ENCODE measurements around the gene CUX1. TPM values are rescaled to one million over a fixed set of nuclear protein-coding genes. Genes with fewer than 3 reads are reported as not detected.

CUX1 gene
- total RNA-seq, 4 donors from 2014 or later, result 40.0 to 55.9 (median 47.3) TPM

DNA sequence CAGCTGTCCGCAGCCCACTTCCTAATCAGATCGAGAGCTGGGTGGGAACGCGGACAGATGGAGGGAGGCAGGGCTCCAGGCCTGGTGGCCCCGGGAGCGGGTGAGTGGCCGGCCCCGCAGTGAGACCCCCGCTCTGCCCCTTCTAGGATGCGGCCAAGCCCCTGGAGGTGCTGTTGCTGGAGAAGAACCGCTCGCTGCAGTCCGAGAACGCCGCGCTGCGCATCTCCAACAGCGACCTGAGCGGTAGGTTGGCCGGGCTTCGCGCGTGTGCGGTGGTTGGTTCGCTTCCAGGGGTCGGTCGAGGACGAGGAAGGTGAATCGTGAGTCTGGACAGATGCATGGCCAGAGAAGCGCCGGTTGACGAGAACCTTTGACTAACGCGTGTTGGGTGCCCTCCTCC lies 377.9 kb downstream of the CUX1 start:
- Histone ChIP-seq H3K9me3 (no peaks in the 10 kb centered on the region), H3K27me3 (no peaks in the 10 kb centered on the region), H3K4me3 (no peak overlapping the region), H3K36me3 (peaks cover 6 to 97% (median 10%) of the 10 kb centered on the region in 3 donors), H3K4me1 (no peaks in the 10 kb centered on the region), H3K27ac (no peak overlapping the region)
- WGBS, 2 donors, result 95 to 100% methylated on average over 5 to 19 of the region's 34 CpGs
- TF ChIP-seq POLR2A (IDR thresholded peaks at IDR 0.05), result no peak
- TF ChIP-seq, protein P1, sequence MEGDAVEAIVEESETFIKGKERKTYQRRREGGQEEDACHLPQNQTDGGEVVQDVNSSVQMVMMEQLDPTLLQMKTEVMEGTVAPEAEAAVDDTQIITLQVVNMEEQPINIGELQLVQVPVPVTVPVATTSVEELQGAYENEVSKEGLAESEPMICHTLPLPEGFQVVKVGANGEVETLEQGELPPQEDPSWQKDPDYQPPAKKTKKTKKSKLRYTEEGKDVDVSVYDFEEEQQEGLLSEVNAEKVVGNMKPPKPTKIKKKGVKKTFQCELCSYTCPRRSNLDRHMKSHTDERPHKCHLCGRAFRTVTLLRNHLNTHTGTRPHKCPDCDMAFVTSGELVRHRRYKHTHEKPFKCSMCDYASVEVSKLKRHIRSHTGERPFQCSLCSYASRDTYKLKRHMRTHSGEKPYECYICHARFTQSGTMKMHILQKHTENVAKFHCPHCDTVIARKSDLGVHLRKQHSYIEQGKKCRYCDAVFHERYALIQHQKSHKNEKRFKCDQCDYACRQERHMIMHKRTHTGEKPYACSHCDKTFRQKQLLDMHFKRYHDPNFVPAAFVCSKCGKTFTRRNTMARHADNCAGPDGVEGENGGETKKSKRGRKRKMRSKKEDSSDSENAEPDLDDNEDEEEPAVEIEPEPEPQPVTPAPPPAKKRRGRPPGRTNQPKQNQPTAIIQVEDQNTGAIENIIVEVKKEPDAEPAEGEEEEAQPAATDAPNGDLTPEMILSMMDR (IDR thresholded peaks at IDR 0.05), result no peak
- intact Hi-C loops (cut with DNase I), result no loop called here
- no peak for DNase-seq

DNA sequence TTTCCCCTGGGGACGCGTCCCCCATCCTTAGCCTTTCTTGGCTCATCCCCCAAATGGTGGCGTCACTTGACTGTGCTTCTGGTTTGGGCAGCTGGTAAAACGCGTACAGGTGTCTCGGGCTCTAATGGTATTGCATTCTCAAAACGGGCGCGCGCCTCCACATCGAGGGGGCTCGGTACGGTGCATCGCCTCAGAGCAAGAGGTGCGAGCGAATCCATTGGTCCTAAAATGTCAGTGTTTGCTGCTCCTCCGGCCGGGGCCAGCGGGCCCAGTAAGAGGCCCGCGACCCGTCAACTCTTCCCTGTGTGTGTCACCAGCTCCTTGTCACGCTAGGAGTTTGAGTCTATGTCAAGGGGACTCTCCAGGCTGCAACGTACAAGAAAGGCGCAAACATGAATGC lies 378.6 kb downstream of the CUX1 start:
- H3K9me3 ChIP-seq, result no peaks in the 10 kb centered on the region
- TF ChIP-seq POLR2A (IDR thresholded peaks at IDR 0.05), result no peak
- TF ChIP-seq, protein P1 (IDR thresholded peaks at IDR 0.05), result no peak
- intact Hi-C loops (cut with DNase I), result no loop called here
- no peaks in the 10 kb centered on the region for H3K27me3 ChIP-seq
- WGBS, 2 donors, result 91 to 96% methylated on average over 2 to 25 of the region's 25 CpGs
- DNase-seq, result no peak
- H3K4me1 ChIP-seq, result no peaks in the 10 kb centered on the region
- no peak overlapping the region for H3K4me3 ChIP-seq
- peaks cover 6 to 97% (median 8%) of the 10 kb centered on the region in 3 donors for H3K36me3 ChIP-seq
- H3K27ac ChIP-seq, result no peak overlapping the region

DNA sequence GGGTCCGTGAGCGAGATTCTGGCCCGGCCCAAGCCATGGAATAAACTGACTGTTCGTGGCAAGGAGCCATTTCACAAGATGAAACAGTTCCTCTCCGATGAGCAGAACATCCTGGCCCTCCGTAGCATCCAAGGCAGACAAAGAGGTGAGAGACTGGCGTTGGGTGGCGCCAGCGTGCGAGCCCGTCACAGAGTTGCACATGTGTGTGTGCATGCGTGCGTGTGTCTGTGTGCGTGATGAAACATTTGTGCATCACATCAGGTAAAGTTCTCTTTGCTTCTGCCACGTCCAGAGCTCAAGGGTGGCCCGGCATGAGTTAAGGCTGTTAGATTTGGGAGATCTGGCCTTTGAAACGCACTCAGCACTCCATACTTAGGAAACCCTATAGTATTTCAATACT lies 379.7 kb downstream of the CUX1 start:
- H3K4me1 ChIP-seq, result no peaks in the 10 kb centered on the region
- no peak overlapping the region for H3K27ac ChIP-seq
- no peaks in the 10 kb centered on the region for H3K27me3 ChIP-seq
- no peak for DNase-seq
- H3K36me3 ChIP-seq, result peaks cover 6 to 97% (median 15%) of the 10 kb centered on the region in 3 donors
- no peaks in the 10 kb centered on the region for H3K9me3 ChIP-seq
- 94 to 96% methylated on average over 10 to 17 of the region's 17 CpGs for WGBS, 2 donors
- H3K4me3 ChIP-seq, result no peak overlapping the region
- intact Hi-C loops (cut with DNase I), result no loop called here
- TF ChIP-seq, protein P1 (IDR thresholded peaks at IDR 0.05), result no peak
- TF ChIP-seq POLR2A (IDR thresholded peaks at IDR 0.05), result no peak

DNA sequence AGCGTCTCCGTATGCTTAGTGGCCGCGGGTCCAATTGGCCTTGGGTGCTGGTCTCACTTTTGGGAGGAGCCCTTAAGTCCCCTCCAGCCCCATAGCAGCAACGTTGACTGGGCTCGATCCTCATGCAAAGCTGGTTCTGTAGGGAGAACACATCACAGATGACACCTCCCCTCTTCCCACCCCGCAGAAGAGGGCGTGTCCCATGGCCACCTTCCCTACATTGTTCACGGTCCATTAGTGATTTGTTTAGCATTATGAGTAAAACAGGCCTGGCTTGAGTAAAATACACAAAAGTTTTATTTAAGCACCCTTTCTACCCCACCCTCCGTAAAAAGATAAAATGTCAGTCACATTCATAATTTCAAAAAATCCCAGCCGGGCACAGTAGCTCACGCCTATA lies 380.2 kb downstream of the CUX1 start:
- Histone ChIP-seq H3K36me3 (peaks cover 6 to 97% (median 18%) of the 10 kb centered on the region in 3 donors), H3K27me3 (no peaks in the 10 kb centered on the region), H3K27ac (no peak overlapping the region), H3K4me1 (no peaks in the 10 kb centered on the region), H3K4me3 (no peak overlapping the region), H3K9me3 (no peaks in the 10 kb centered on the region)
- WGBS, 2 donors, result 81 to 95% methylated on average over 10 to 12 of the region's 12 CpGs
- TF ChIP-seq, protein P1 (IDR thresholded peaks at IDR 0.05), result no peak
- no peak for TF ChIP-seq POLR2A (IDR thresholded peaks at IDR 0.05)
- DNase-seq, result no peak
- intact Hi-C loops (cut with DNase I), result no loop called here

DNA sequence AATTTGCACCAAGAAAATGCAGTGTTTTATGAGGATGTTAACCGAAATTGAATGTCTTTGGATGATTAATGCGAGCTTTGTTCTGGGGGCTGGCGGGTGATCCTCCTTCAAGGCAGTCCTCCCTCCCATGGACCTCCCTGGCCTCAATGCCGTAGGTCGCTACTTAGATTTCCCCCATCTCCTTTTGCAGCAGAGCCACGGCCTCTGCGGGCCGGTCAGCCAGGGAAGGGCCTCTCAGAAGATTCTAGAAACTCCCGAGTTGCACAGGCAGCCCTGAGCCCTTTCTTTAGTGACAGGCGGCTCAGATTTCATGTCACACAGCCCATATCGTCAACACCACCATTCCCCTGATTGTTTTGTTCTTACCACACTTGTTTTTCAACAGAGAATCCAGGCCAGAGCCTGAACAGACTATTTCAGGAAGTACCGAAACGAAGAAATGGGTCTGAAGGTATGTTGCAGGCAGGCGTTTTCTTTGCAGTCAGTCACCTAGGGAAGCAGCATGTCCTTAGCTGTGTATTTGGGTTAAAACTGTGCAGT lies 381.1 kb downstream of the CUX1 start:
- no peak overlapping the region for H3K27ac ChIP-seq
- WGBS, 2 donors, result 87 to 93% methylated on average over 14 of the region's 14 CpGs
- H3K4me1 ChIP-seq, result no peaks in the 10 kb centered on the region
- H3K9me3 ChIP-seq, result no peaks in the 10 kb centered on the region
- H3K27me3 ChIP-seq, result no peaks in the 10 kb centered on the region
- TF ChIP-seq, protein P1 (IDR thresholded peaks at IDR 0.05), result no peak
- TF ChIP-seq POLR2A (IDR thresholded peaks at IDR 0.05), result no peak
- intact Hi-C loops (cut with DNase I), result no loop called here
- no peak overlapping the region for H3K4me3 ChIP-seq
- H3K36me3 ChIP-seq, result peaks cover 6 to 97% (median 18%) of the 10 kb centered on the region in 3 donors
- no peak for DNase-seq

Data from esophagus squamous epithelium (tissue), 5 donors.